GM12878 (cell line): ENCODE data around the gene SNU13. TPM values are rescaled to one million over a fixed set of nuclear protein-coding genes. Genes with fewer than 3 reads are reported as not detected.

Experiments
- BACH1 ChIP-seq: fragments of 450-650 bp; IDR thresholded peaks from 2 replicates; pipeline ENCODE4 v1.6.1; 2017; ENCODE audit warnings: mild to moderate bottlenecking, borderline replicate concordance
- CBX5 ChIP-seq: sonication (generic); IDR thresholded peaks from 2 replicates; pipeline ENCODE4 v1.6.1; 2016; ENCODE audit warnings: low read depth, moderate library complexity, mild to moderate bottlenecking, inconsistent platforms
- CEBPZ ChIP-seq: fragments of 150-350 bp; IDR thresholded peaks from 2 replicates; pipeline ENCODE4 v1.6.1; 2016; ENCODE audit warnings: low read depth, low read length
- CREM ChIP-seq: IDR thresholded peaks from 2 replicates; pipeline ENCODE4 v1.6.1; 2014; ENCODE audit warnings: antibody characterized with exemption, low read depth
- ETV6 ChIP-seq, 2 experiments: fragments of 450-650 bp in 1 of 2; IDR thresholded peaks in 1 of 2; conservative IDR thresholded peaks in 1 of 2; 2 replicates each; pipeline ENCODE4 v1.6.1; 2014; ENCODE audit warnings: antibody characterized with exemption in 1 of 2, borderline replicate concordance in 1 of 2, low read depth in 1 of 2, mild to moderate bottlenecking in 1 of 2, moderate library complexity in 1 of 2
- IKZF2 ChIP-seq, 2 experiments: fragments of 450-650 bp; IDR thresholded peaks; 2 replicates each; pipeline ENCODE4 v1.6.1; 2017; ENCODE audit warnings: mild to moderate bottlenecking in 2 of 2, moderate library complexity in 2 of 2
- JUND ChIP-seq: IDR thresholded peaks from 2 replicates; pipeline ENCODE4 v1.6.1; 2012; ENCODE audit warnings: low read depth, mild to moderate bottlenecking, low read length, improper control_type of control experiment, moderate library complexity
- MYB ChIP-seq: fragments of 150-350 bp; IDR thresholded peaks from 2 replicates; pipeline ENCODE4 v1.6.1; 2014; ENCODE audit warnings: mild to moderate bottlenecking, low read depth, low read length, borderline replicate concordance
- NFYB ChIP-seq: IDR thresholded peaks from 2 replicates; pipeline ENCODE4 v1.6.1; 2011; ENCODE audit warnings: low read depth, mild to moderate bottlenecking, low read length, improper control_type of control experiment, moderate library complexity; ENCODE audit not compliant: insufficient read depth
- NR2F1 ChIP-seq: fragments of 450-650 bp; conservative IDR thresholded peaks from 2 replicates; pipeline ENCODE4 v1.6.1; 2017; ENCODE audit warnings: mild to moderate bottlenecking
- NRF1 ChIP-seq: conservative IDR thresholded peaks from 2 replicates; pipeline ENCODE4 v1.6.1; 2011; ENCODE audit warnings: mild to moderate bottlenecking, low read depth, low read length, improper control_type of control experiment
- PAX5 ChIP-seq: IDR thresholded peaks from 2 replicates; pipeline ENCODE4 v1.6.1; 2011; ENCODE audit warnings: low read depth, low read length, borderline replicate concordance
- PML ChIP-seq: IDR thresholded peaks from 2 replicates; pipeline ENCODE4 v1.6.1; 2012; ENCODE audit warnings: low read length, inconsistent platforms
- POU2F2 ChIP-seq: IDR thresholded peaks from 3 replicates; pipeline ENCODE4 v1.6.1; 2011; ENCODE audit warnings: low read depth, mild to moderate bottlenecking, low read length, borderline replicate concordance
- RBBP5 ChIP-seq: fragments of 200-600 bp; sonication (generic); conservative IDR thresholded peaks from 2 replicates; pipeline ENCODE4 v1.6.1; 2016
- RCOR1 ChIP-seq: conservative IDR thresholded peaks from 2 replicates; pipeline ENCODE4 v1.6.1; 2012; ENCODE audit warnings: low read depth, low read length, improper control_type of control experiment
- SP1 ChIP-seq: IDR thresholded peaks from one replicate; pipeline ENCODE4 v1.6.1; 2011; ENCODE audit warnings: low read depth, low read length
- STAT3 ChIP-seq: IDR thresholded peaks from 2 replicates; pipeline ENCODE4 v1.6.1; 2011; ENCODE audit warnings: low read depth, low read length, improper control_type of control experiment
- YBX1 ChIP-seq: fragments of 450-650 bp; IDR thresholded peaks from 2 replicates; pipeline ENCODE4 v1.6.1; 2016; ENCODE audit warnings: antibody characterized with exemption
- ZNF217 ChIP-seq: fragments of 450-650 bp; IDR thresholded peaks from 2 replicates; pipeline ENCODE4 v1.6.1; 2017; ENCODE audit warnings: antibody characterized with exemption, mild to moderate bottlenecking
- ZNF622 ChIP-seq: fragments of 450-650 bp; IDR thresholded peaks from 2 replicates; pipeline ENCODE4 v1.6.1; 2017; ENCODE audit warnings: mild to moderate bottlenecking, inconsistent platforms
- polyA plus RNA-seq, 11 experiments: library from polyadenylated mRNA; depleted of rRNA in 4 of 11; unstranded in 6 of 11; stranded (reverse) in 5 of 11; fragments of >200 nt; fragmentation: Nextera tagmentation in 4 of 11; fragmentation: Illumina TruSeq in 1 of 11; extraction: Ambion mirVana in 4 of 11; extraction: Trizol in 1 of 11; gene quantifications; 1 replicate in 1 of 11; 2 replicates in 10 of 11; pipeline versions ENCODE4 v1.2.1 to v1.2.3, GENCODE V29; 2011 to 2016; ENCODE audit warnings: inconsistent platforms in 2 of 11, missing spikeins in 2 of 11, low read depth in 1 of 11
- total RNA-seq, 4 experiments: library from RNA; depleted of rRNA in 3 of 4; stranded (reverse); fragments of >200 nt in 3 of 4; fragmentation: Illumina TruSeq in 1 of 4; extraction: Trizol in 1 of 4; gene quantifications; 2 replicates each; pipeline versions ENCODE4 v1.2.1 to v1.2.3, GENCODE V29; 2013 to 2021
- TF ChIP-seq, protein P1 (sequence below): fragments of 450-650 bp; IDR thresholded peaks from 2 replicates; pipeline ENCODE4 v1.6.1; 2017; ENCODE audit warnings: mild to moderate bottlenecking, moderate library complexity
- TF ChIP-seq, protein P2 (sequence below): fragments of 450-650 bp; IDR thresholded peaks from 2 replicates; pipeline ENCODE4 v1.6.1; 2017; ENCODE audit warnings: low read depth, mild to moderate bottlenecking, moderate library complexity

SNU13 gene
- total and polyA plus RNA-seq, 10 of the 15 experiments (the other 5 are each of a cell fraction or from before 2014, with no cell fraction given): 157 to 870 (median 256) TPM

DNA sequence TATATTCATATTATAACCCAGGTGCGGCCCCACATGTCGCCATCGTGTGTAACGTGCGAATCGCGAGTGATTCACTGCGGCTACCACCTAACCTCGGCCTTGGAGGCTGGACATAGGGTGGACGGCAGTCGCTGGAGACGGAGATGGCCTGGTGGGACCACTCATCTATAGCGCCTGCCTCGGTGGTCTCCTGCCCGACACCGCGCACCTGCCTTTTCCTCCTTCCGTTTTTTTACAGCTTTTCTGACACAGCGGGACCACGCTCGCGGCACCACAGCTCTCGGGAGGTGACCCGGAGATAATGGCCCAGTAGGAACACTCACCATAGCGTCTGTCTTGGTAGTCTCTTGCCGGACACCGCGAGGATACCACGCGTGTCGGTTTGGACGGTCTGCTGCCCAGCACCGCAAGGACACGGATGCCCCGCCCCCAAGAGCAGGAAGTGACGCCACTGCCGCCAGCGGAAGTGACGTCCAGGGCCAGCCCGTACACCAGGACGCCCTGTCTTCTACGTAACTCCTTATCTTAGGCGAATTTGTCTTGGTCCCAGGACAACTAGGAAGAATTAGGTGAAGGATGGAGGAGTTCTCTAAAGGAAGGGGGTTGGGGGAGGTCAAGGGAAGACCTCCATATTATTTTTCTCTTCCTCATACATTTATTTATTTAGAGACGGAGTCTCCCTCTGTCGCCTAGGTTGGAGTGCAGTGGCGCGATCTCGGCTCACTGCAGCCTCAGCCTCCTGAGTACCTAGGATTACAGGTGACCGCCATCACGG lies 6.4 kb downstream of the SNU13 start (continued):
- TF ChIP-seq IKZF2 (IDR thresholded peaks at IDR 0.05) (no peak; a peak in 1 of 4 replicates), RCOR1 (no peak), CREM (peak; percentile 98), ETV6 (conservative IDR thresholded peaks at IDR 0.05 in 1 of 2, IDR thresholded peaks at IDR 0.05 in 1 of 2; ENCODE audit: borderline replicate concordance in 1 of 2, low read depth in 1 of 2) (no peak), NR2F1 (no peak), RBBP5 (no peak), SP1 (no peak), PAX5 (peak; percentile 72), NRF1 (no peak), ZNF622 (no peak), STAT3 (no peak), CBX5 (no peak), ZNF217 (no peak), CEBPZ (no peak), BACH1 (peak; percentile 48; the same call in 1 of the 2 replicates), PML (no peak), YBX1 (no peak), JUND (no peak), POU2F2 (no peak), NFYB (no peak), MYB (no peak)
- TF ChIP-seq, protein P1, sequence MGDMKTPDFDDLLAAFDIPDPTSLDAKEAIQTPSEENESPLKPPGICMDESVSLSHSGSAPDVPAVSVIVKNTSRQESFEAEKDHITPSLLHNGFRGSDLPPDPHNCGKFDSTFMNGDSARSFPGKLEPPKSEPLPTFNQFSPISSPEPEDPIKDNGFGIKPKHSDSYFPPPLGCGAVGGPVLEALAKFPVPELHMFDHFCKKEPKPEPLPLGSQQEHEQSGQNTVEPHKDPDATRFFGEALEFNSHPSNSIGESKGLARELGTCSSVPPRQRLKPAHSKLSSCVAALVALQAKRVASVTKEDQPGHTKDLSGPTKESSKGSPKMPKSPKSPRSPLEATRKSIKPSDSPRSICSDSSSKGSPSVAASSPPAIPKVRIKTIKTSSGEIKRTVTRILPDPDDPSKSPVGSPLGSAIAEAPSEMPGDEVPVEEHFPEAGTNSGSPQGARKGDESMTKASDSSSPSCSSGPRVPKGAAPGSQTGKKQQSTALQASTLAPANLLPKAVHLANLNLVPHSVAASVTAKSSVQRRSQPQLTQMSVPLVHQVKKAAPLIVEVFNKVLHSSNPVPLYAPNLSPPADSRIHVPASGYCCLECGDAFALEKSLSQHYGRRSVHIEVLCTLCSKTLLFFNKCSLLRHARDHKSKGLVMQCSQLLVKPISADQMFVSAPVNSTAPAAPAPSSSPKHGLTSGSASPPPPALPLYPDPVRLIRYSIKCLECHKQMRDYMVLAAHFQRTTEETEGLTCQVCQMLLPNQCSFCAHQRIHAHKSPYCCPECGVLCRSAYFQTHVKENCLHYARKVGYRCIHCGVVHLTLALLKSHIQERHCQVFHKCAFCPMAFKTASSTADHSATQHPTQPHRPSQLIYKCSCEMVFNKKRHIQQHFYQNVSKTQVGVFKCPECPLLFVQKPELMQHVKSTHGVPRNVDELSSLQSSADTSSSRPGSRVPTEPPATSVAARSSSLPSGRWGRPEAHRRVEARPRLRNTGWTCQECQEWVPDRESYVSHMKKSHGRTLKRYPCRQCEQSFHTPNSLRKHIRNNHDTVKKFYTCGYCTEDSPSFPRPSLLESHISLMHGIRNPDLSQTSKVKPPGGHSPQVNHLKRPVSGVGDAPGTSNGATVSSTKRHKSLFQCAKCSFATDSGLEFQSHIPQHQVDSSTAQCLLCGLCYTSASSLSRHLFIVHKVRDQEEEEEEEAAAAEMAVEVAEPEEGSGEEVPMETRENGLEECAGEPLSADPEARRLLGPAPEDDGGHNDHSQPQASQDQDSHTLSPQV: no peak
- TF ChIP-seq, protein P2, sequence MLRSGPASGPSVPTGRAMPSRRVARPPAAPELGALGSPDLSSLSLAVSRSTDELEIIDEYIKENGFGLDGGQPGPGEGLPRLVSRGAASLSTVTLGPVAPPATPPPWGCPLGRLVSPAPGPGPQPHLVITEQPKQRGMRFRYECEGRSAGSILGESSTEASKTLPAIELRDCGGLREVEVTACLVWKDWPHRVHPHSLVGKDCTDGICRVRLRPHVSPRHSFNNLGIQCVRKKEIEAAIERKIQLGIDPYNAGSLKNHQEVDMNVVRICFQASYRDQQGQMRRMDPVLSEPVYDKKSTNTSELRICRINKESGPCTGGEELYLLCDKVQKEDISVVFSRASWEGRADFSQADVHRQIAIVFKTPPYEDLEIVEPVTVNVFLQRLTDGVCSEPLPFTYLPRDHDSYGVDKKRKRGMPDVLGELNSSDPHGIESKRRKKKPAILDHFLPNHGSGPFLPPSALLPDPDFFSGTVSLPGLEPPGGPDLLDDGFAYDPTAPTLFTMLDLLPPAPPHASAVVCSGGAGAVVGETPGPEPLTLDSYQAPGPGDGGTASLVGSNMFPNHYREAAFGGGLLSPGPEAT: no peak
